NB4 (cell line): ENCODE measurements around the gene TXNIP.

Experiments
- DNase-seq: peaks from one replicate; pipeline ENCODE4 v3.0.0; 2010; ENCODE audit warnings: low read depth
- H3K4me3 ChIP-seq: one replicate; pipeline ENCODE4 v1.5.1; 2011; ENCODE audit warnings: mild to moderate bottlenecking, low read depth, low read length, moderate library complexity
- MAX ChIP-seq: IDR thresholded peaks from 2 replicates; pipeline ENCODE4 v1.6.1; 2011; ENCODE audit warnings: low read depth, low read length
- MYC ChIP-seq: IDR thresholded peaks from 2 replicates; pipeline ENCODE4 v1.6.1; 2011; ENCODE audit warnings: low read depth, low read length
- POLR2A ChIP-seq: IDR thresholded peaks from 2 replicates; pipeline ENCODE4 v1.6.1; 2011; ENCODE audit warnings: mild to moderate bottlenecking; ENCODE audit not compliant: insufficient read length; ENCODE audit errors: extremely low read depth
- TF ChIP-seq, protein P1 (sequence below): IDR thresholded peaks from one replicate; pipeline ENCODE4 v1.5.1; 2012; ENCODE audit warnings: low read depth, low read length

Gene TXNIP

DNA sequence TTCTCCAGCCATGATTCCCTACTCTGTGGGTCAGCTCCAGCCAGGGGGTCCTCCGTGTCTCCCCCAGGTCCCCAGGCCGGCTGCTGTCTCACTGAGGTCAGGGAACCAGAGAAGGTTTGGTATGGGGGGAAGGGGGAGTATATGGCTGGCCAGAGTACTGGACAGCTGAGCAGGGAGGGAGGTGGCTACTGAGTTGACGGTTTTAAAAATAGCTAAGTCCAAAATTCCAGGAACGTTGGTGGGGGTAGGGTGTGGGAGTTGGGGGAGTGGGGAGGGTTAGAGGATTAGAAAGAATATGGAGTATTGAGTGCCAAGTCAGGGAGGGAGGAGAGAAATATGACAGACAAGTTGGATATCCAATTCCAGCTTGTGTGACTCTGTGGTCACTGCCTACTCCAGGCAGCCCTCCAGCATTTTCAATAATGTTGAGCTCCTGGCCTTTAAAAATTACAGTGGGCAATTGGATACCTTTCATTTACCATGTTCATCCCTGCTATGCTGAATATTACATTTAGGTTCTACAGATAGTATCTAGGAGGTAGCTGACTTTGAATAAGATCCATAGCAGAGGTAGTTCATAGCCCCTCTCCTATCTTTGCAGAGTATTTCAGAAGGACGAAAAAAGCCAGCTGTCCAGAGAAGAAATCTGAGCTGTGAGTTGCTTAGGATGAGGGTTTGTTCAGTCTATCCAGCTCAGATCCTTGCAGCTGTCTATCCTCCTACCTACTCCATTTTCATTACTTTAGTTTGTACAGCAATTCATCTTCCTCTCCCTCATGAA, 25.4 kb upstream of the TXNIP start, which contains the start of gene HJV:
Gene HJV (minus strand): TSS at position 114 of the 781 bp plus-strand sequence. CDS start 1,504 bp downstream, outside the sequence.
- TF ChIP-seq MAX, result no peak
- no peak for TF ChIP-seq POLR2A
- TF ChIP-seq, protein P1, sequence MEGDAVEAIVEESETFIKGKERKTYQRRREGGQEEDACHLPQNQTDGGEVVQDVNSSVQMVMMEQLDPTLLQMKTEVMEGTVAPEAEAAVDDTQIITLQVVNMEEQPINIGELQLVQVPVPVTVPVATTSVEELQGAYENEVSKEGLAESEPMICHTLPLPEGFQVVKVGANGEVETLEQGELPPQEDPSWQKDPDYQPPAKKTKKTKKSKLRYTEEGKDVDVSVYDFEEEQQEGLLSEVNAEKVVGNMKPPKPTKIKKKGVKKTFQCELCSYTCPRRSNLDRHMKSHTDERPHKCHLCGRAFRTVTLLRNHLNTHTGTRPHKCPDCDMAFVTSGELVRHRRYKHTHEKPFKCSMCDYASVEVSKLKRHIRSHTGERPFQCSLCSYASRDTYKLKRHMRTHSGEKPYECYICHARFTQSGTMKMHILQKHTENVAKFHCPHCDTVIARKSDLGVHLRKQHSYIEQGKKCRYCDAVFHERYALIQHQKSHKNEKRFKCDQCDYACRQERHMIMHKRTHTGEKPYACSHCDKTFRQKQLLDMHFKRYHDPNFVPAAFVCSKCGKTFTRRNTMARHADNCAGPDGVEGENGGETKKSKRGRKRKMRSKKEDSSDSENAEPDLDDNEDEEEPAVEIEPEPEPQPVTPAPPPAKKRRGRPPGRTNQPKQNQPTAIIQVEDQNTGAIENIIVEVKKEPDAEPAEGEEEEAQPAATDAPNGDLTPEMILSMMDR, result no peak
- TF ChIP-seq MYC, result no peak
- no peak for DNase-seq
- no peak within 1 kb of the TSS for H3K4me3 ChIP-seq

- H3K4me3 ChIP-seq, result no peak overlapping the region
- TF ChIP-seq MYC (no peak), MAX (no peak), POLR2A (no peak)
- no peak for DNase-seq
These were observed 24.7 kb upstream of the TXNIP start for GRCh38 chr1:146021050-146021445.

DNA sequence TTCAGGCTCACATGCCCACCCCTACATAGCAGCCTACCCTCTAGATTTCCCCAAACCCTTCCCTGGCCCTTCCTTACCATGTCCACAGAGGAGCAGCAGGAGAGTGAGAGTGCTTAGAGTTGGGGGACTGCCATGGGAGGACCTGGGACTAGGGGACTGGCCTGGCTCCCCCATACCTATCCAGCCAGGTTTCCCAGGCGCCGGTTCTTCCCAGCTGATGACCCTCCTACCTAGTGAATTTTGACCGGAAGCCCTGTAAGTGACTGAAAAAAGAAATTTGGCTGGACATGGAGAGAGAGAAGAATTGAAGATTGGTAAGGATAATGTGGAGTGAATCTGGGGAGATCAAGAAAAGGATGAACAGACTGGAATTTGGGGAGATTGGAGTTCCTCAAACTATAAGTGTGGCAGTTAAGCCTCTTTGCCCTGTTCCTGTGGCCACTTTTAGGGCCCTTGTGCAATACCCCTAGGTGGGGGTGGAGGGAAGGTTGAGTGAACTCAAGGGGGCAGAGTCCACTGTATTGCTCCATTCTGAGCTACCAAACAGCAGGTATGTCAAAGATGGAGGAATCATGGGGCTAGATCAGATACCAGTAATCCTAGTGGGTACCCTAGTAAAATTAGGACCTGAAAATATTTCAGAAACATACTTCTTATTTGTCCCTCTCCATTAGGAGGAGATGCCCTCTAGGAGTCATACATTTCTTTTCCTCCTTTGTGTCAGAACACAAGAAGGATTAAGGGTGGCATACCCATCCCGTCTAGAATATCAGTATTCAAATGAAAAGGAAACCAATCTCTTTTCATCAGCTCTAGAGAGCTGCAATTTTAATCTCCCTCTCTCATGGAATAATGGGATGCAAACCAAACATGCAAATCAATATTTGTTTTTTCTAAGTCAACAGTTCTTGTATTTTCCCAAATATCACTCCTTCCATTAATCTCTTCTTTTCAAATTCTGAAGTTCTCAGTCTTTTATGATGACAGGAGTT, 24.0 kb upstream of the TXNIP start:
- DNase-seq, result peak; percentile 54
- TF ChIP-seq MAX, result no peak
- no peak for TF ChIP-seq MYC
- TF ChIP-seq, protein P1, result no peak
- no peak for TF ChIP-seq POLR2A
- H3K4me3 ChIP-seq, result no peak overlapping the region

- TF ChIP-seq, protein P1, result no peak
- TF ChIP-seq MAX (no peak), POLR2A (no peak), MYC (no peak)
- H3K4me3 ChIP-seq, result no peak overlapping the region
- DNase-seq, result no peak
These were observed 23.1 kb upstream of the TXNIP start for GRCh38 chr1:146019231-146020057.

DNA sequence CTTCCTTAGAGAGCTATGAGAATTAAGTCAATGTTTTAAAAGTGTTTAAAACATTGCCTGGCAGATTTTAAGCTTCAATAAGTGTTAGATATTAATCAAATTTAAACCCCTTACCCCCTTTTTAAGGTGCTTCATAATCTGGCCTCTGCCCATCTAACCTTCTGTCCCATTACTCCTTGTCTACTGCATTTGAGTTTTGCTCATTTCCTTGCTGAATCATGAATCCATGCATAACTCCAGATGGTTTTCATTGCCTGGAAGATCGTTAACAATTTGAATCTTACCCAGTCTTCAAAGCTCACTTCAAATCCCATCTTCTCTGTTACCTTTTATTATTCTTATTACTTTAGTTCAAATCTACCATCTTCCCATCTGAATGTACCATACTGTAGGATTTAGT, 20.5 kb upstream of the TXNIP start:
- no peak for DNase-seq
- no peak overlapping the region for H3K4me3 ChIP-seq
- TF ChIP-seq, protein P1, result no peak
- no peak for TF ChIP-seq POLR2A
- no peak for TF ChIP-seq MAX
- TF ChIP-seq MYC, result no peak
